ENCODE measurements around the gene ESPN. TPM values are rescaled to one million over a fixed set of nuclear protein-coding genes. Genes with fewer than 3 reads are reported as not detected.

The ESPN gene
- total RNA-seq, 1 experiment from 2014 or later, result 53.1 TPM

GRCh38 chr1:6389971-6390370, 34.6 kb upstream of the ESPN start:
- H2BK20ac ChIP-seq (ENCODE audit: low read depth, low read length, poor library complexity, severe bottlenecking), result no peak overlapping the region
- no peak overlapping the region for H3K23ac ChIP-seq (ENCODE audit: insufficient read length, low read depth, low read length)
- no peak for DNase-seq
- H3K27ac Mint-ChIP-seq, result peak overlapping the region in 1 of 3 experiments; percentile 50; a peak in 2 of 7 replicates
- H3K27me3 Mint-ChIP-seq (ENCODE audit: low read depth), result peaks cover 8% of the 10 kb centered on the region; the same call in 1 of the 2 replicates
- H3K4me1 ChIP-seq (ENCODE audit: insufficient read depth, low read length), result peaks cover 4% of the 10 kb centered on the region; the same call in 1 of the 2 replicates
- H3K23me2 ChIP-seq (ENCODE audit: insufficient read length, low read depth, low read length, poor library complexity, severe bottlenecking), result peaks cover 11% of the 10 kb centered on the region
- no peak overlapping the region for H3K9ac ChIP-seq (ENCODE audit: extremely low read depth, insufficient read length, low read length)
- no peak for TF ChIP-seq CTCF (conservative IDR thresholded peaks at IDR 0.05)
- H3K18ac ChIP-seq (ENCODE audit: insufficient read length, low read depth, low read length), result no peak overlapping the region
- H3K4ac ChIP-seq (ENCODE audit: low read depth, low read length), result no peak overlapping the region
- H3K4me1 Mint-ChIP-seq, result peaks cover 40 to 41% of the 10 kb centered on the region in 2 experiments
- H4K5ac ChIP-seq (ENCODE audit: insufficient read length, low read depth, low read length), result no peak overlapping the region
- H4K91ac ChIP-seq (ENCODE audit: insufficient read length, low read depth, low read length), result no peak overlapping the region
- no peak overlapping the region for H2BK15ac ChIP-seq (ENCODE audit: low read depth, low read length)
- no peaks in the 10 kb centered on the region for H3K9me3 Mint-ChIP-seq
- H3K79me2 ChIP-seq (ENCODE audit: insufficient read depth, low read length), result peaks cover 22% of the 10 kb centered on the region; the same call in 1 of the 2 replicates
- no peak overlapping the region for H3K4me2 ChIP-seq (ENCODE audit: insufficient read depth, insufficient read length, low read length)
- no peak overlapping the region for H2BK120ac ChIP-seq (ENCODE audit: low read depth, low read length, poor library complexity, severe bottlenecking)
- H2AK5ac ChIP-seq (ENCODE audit: insufficient read length, low read length), result no peak overlapping the region
- H3K4me3 Mint-ChIP-seq, result 0 out of 5 replicates have a peak overlapping the region, but pooled peaks of 1 of the 2 experiments have one; percentile 32
- peaks cover 2% of the 10 kb centered on the region for H3K79me1 ChIP-seq (ENCODE audit: insufficient read depth, low read depth, low read length, poor library complexity, severe bottlenecking)
- H3K56ac ChIP-seq (ENCODE audit: insufficient read length, low read depth, low read length), result no peak overlapping the region
- no peak overlapping the region for H3K27ac ChIP-seq (ENCODE audit: insufficient read length, low read depth, low read length)
- no peaks in the 10 kb centered on the region for H3K9me3 ChIP-seq (ENCODE audit: control insufficient read depth, low read depth, low read length)
- no CpG with 5 or more reads among the region's 9 CpGs for WGBS (ENCODE audit: extremely low coverage, insufficient read length, low lambda C conversion rate)
- H4K20me1 ChIP-seq (ENCODE audit: control insufficient read depth, insufficient read depth, insufficient read length), result no peaks in the 10 kb centered on the region
- no peak overlapping the region for H3T11ph ChIP-seq (ENCODE audit: low read length)
- H3K14ac ChIP-seq (ENCODE audit: insufficient read depth, low read length), result no peak overlapping the region
- no peak overlapping the region for H4K8ac ChIP-seq (replicated peaks; ENCODE audit: insufficient read length, low read depth, low read length)
- H2AFZ ChIP-seq (ENCODE audit: low read length), result no peak overlapping the region
- peaks cover 5 to 13% (median 12%) of the 10 kb centered on the region in 3 experiments for H3K36me3 Mint-ChIP-seq (ENCODE audit: insufficient read depth in 1 of 3, low read depth in 3 of 3)
- H3K27me3 ChIP-seq (ENCODE audit: insufficient read depth, low read length), result no peaks in the 10 kb centered on the region
- no peak overlapping the region for H2BK12ac ChIP-seq (ENCODE audit: insufficient read length, low read depth, low read length)
- H2BK5ac ChIP-seq (ENCODE audit: insufficient read length, low read length), result no peak overlapping the region
